ENCODE measurements around the gene CPT1B.
"Not testable (repeated sequence)": the region's sequence is repeated elsewhere in the genome, so short reads cannot be mapped to it uniquely, and the experiment has no call there.

CPT1B gene

GRCh38 chr22:50620593-50621355, 42.5 kb upstream of the CPT1B start:
- no peaks in the 10 kb centered on the region for H3K9me3 ChIP-seq (ENCODE audit: control insufficient read depth, low read length)
- H3K4me1 ChIP-seq (ENCODE audit: control insufficient read depth, insufficient read depth, low read length, poor library complexity, severe bottlenecking), result peaks cover 9% of the 10 kb centered on the region
- H3K27ac ChIP-seq (ENCODE audit: low read depth, low read length, severe bottlenecking), result no peak overlapping the region
- H3K4me3 ChIP-seq (ENCODE audit: extremely low read depth, insufficient read depth, low read length, poor library complexity, severe bottlenecking), result no peak overlapping the region
- H3K36me3 ChIP-seq (ENCODE audit: control insufficient read depth, insufficient read depth, low read length), result peaks cover 7% of the 10 kb centered on the region
- WGBS, 2 experiments (ENCODE audit: insufficient coverage in 2 of 2), result 62 to 75% methylated on average over 15 to 18 of the region's 25 CpGs

DNA sequence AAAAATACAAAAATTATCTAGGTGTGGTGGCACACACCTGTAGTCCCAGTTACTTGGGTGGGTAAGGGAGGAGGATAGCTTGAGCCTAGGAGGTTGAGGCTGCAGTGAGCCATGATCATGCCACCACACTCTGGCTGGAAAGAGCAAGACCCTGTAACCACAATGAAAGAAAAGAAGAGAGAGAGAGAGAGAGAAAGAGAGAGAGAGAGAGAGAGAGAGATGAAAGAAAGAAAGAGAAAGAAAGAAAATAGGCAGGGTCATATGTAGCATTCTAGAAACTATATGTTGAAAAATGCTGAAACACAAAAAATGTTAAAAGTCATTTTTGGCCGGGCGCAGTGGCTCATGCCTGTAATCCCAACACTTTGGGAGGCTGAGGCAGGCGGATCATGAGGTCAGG, 36.1 kb upstream of the CPT1B start:
- H3K36me3 ChIP-seq (ENCODE audit: control insufficient read depth, insufficient read depth, low read length); H3K27ac ChIP-seq (ENCODE audit: low read depth, low read length, severe bottlenecking); H3K4me1 ChIP-seq (ENCODE audit: control insufficient read depth, insufficient read depth, low read length, poor library complexity, severe bottlenecking); H3K4me3 ChIP-seq (ENCODE audit: extremely low read depth, insufficient read depth, low read length, poor library complexity, severe bottlenecking); H3K9me3 ChIP-seq (ENCODE audit: control insufficient read depth, low read length): not testable (repeated sequence)
- WGBS, 2 experiments (ENCODE audit: insufficient coverage in 2 of 2), result 92 to 93% methylated on average over 2 of the region's 3 CpGs

DNA sequence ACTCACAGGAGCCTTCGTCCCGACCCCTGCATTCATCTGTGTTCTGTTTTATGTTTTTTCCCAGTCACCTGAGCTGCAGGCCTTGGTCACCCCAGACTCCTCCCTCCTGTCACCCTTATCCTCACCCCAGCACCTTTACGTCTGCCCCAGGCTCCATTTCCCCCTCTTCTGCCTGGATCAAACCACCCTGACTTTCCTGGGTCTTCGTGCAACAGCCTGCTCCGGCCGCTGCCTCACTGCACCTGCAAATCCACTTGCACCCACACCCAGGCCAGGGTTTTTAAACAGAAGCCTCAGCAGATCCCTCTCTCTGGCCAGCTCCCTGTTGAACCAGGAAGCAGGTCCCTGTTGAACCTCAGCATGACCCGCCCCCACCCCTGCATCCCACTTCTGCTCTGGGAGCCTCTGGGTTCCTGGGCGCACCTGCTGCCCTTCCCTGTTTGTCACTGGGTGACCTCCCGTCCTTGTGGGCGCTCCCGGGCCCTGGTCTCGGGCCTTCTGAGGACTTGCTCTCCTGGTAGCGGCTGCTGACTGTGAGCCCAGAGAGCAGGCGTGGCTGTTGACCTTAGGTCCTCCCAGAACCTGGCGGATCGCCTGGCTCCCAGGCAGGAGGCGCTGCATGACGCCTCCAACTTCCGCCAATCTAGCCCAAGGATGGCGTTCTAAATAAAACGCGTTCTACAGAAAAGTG, 35.2 kb upstream of the CPT1B start:
- Histone ChIP-seq H3K9me3 (ENCODE audit: control insufficient read depth, low read length) (no peaks in the 10 kb centered on the region), H3K4me3 (ENCODE audit: extremely low read depth, insufficient read depth, low read length, poor library complexity, severe bottlenecking) (no peak overlapping the region), H3K4me1 (ENCODE audit: control insufficient read depth, insufficient read depth, low read length, poor library complexity, severe bottlenecking) (no peaks in the 10 kb centered on the region), H3K36me3 (ENCODE audit: control insufficient read depth, insufficient read depth, low read length) (no peaks in the 10 kb centered on the region), H3K27ac (ENCODE audit: low read depth, low read length, severe bottlenecking) (no peak overlapping the region)
- 87 to 94% methylated on average over 14 to 16 of the region's 22 CpGs for WGBS, 2 experiments (ENCODE audit: insufficient coverage in 2 of 2)

- no peaks in the 10 kb centered on the region for H3K36me3 ChIP-seq (ENCODE audit: control insufficient read depth, insufficient read depth, low read length)
- H3K4me1 ChIP-seq (ENCODE audit: control insufficient read depth, insufficient read depth, low read length, poor library complexity, severe bottlenecking), result no peaks in the 10 kb centered on the region
- WGBS, 2 experiments (ENCODE audit: insufficient coverage in 2 of 2), result 48 to 66% methylated on average over 19 to 22 of the region's 31 CpGs
- no peak overlapping the region for H3K27ac ChIP-seq (ENCODE audit: low read depth, low read length, severe bottlenecking)
- no peak overlapping the region for H3K4me3 ChIP-seq (ENCODE audit: extremely low read depth, insufficient read depth, low read length, poor library complexity, severe bottlenecking)
- H3K9me3 ChIP-seq (ENCODE audit: control insufficient read depth, low read length), result no peaks in the 10 kb centered on the region
These were observed 34.4 kb upstream of the CPT1B start for GRCh38 chr22:50612528-50613221.

- 88 to 90% methylated on average over 2 to 4 of the region's 6 CpGs for WGBS, 2 experiments (ENCODE audit: insufficient coverage in 2 of 2)
These were observed 33.9 kb upstream of the CPT1B start for GRCh38 chr22:50612168-50612527.

DNA sequence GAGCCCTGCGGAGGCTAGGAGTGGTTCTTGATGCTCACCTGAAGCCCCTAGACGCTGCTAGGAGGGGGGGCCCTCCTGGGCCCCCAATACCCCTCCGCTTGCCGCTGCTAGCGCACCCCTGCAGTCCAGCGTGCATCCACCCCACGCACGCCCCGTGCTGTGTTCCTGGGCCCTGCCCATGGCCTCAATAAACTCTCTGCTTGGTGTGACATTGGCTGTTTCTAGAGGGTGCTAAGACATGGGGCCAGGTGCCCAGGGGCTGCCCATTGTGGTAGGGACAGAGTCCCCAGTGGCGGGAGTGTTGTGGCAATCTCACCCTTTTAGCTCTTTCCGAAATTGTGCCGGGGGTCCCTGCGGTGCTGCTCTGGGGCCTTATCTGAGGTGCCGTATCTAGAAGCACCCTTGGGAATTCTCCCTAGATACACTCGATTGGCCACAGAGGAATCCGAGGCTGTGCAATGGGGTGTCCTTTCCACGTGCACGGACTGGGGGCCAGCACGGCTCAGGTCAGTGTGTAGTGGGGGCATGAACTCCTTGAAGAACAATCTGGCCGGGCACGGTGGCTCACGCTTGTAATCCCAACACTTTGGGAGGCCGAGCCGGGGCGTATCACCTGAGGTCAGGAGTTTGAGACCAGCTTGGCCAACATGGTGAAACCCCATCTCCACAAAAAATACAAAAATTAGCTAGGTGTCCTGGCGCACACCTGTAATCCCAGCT, 33.3 kb upstream of the CPT1B start:
- WGBS, 2 experiments (ENCODE audit: insufficient coverage in 2 of 2), result 88 to 89% methylated on average over 20 to 23 of the region's 26 CpGs
- H3K4me1 ChIP-seq (ENCODE audit: control insufficient read depth, insufficient read depth, low read length, poor library complexity, severe bottlenecking), result no peaks in the 10 kb centered on the region
- H3K36me3 ChIP-seq (ENCODE audit: control insufficient read depth, insufficient read depth, low read length), result no peaks in the 10 kb centered on the region
- H3K9me3 ChIP-seq (ENCODE audit: control insufficient read depth, low read length), result no peaks in the 10 kb centered on the region
- no peak overlapping the region for H3K27ac ChIP-seq (ENCODE audit: low read depth, low read length, severe bottlenecking)
- H3K4me3 ChIP-seq (ENCODE audit: extremely low read depth, insufficient read depth, low read length, poor library complexity, severe bottlenecking), result no peak overlapping the region

More at GRCh38 chr22:50612168-50612527, 33.9 kb upstream of the CPT1B start:
- Histone ChIP-seq H3K4me1 (ENCODE audit: control insufficient read depth, insufficient read depth, low read length, poor library complexity, severe bottlenecking) (no peaks in the 10 kb centered on the region), H3K27ac (ENCODE audit: low read depth, low read length, severe bottlenecking) (no peak overlapping the region), H3K36me3 (ENCODE audit: control insufficient read depth, insufficient read depth, low read length) (no peaks in the 10 kb centered on the region), H3K9me3 (ENCODE audit: control insufficient read depth, low read length) (no peaks in the 10 kb centered on the region), H3K4me3 (ENCODE audit: extremely low read depth, insufficient read depth, low read length, poor library complexity, severe bottlenecking) (no peak overlapping the region)

DNA sequence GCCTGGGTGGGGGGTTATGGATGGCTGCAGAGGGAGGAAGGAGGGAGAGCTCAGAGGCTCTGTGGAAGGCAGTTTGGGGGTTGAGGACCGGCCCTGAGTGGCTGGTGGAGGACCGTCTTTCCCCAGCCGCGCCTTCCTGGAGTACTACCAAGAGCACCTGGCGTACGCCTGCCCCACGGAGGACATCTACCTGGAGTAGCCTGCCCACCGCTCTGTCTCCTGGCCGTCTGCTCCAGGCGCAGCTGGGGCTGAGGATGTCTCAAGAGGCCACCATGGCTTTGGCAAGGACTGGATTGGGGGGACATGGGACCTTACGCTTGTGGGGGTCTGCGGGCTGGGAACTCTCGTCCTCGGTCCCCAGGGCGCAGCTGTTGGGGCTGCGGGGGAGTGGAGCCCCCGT, 32.4 kb upstream of the CPT1B start:
- 83 to 88% methylated on average over 15 to 16 of the region's 17 CpGs for WGBS, 2 experiments (ENCODE audit: insufficient coverage in 2 of 2)
- Histone ChIP-seq H3K4me3 (ENCODE audit: extremely low read depth, insufficient read depth, low read length, poor library complexity, severe bottlenecking) (no peak overlapping the region), H3K27ac (ENCODE audit: low read depth, low read length, severe bottlenecking) (no peak overlapping the region), H3K9me3 (ENCODE audit: control insufficient read depth, low read length) (no peaks in the 10 kb centered on the region), H3K36me3 (ENCODE audit: control insufficient read depth, insufficient read depth, low read length) (no peaks in the 10 kb centered on the region), H3K4me1 (ENCODE audit: control insufficient read depth, insufficient read depth, low read length, poor library complexity, severe bottlenecking) (no peaks in the 10 kb centered on the region)

DNA sequence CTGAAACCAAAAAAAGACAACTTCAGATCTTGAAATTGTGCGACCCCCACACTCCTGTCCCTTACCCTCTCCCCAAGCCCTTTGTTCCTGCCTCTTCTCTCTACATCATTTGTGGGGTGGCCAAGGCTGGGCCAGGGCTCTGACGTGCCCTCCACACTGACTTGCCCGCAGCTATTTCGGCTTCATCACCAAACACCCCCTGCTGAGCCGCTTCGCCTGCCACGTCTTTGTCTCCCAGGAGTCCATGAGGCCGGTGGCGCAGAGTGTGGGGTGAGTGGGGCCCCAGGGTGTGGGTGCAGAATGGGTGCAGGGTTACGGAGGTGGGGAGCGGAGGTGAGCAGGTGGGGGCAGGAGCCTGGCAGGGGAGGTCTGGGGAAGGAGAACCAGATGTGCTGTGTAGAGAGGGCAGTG, 31.8 kb upstream of the CPT1B start:
- WGBS, 2 experiments (ENCODE audit: insufficient coverage in 2 of 2), result 82 to 85% methylated on average over 5 to 11 of the region's 11 CpGs
- no peak overlapping the region for H3K4me3 ChIP-seq (ENCODE audit: extremely low read depth, insufficient read depth, low read length, poor library complexity, severe bottlenecking)
- H3K4me1 ChIP-seq (ENCODE audit: control insufficient read depth, insufficient read depth, low read length, poor library complexity, severe bottlenecking), result no peaks in the 10 kb centered on the region
- no peaks in the 10 kb centered on the region for H3K9me3 ChIP-seq (ENCODE audit: control insufficient read depth, low read length)
- H3K36me3 ChIP-seq (ENCODE audit: control insufficient read depth, insufficient read depth, low read length), result no peaks in the 10 kb centered on the region
- H3K27ac ChIP-seq (ENCODE audit: low read depth, low read length, severe bottlenecking), result no peak overlapping the region

DNA sequence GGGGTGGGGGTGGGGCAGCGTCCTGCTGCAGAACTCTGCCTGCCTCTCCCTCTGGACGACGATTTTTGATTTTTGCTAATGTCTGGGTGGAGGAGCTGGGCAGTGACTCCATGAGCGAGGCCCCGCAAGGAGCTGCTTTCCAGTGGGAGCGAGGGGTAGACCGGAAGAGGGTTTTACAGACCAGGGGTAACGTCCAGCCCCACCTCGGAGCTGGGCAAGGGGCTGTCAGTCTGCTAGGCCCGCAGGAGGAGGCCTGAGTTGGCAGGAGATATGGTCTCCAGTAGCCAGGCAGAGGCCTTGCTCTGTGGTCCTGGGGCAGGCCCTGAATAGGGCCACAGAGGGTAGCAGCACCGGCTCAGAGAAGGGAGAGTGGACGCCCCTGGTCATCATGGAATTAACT, 31.4 kb upstream of the CPT1B start:
- Histone ChIP-seq H3K36me3 (ENCODE audit: control insufficient read depth, insufficient read depth, low read length) (no peaks in the 10 kb centered on the region), H3K27ac (ENCODE audit: low read depth, low read length, severe bottlenecking) (no peak overlapping the region), H3K4me3 (ENCODE audit: extremely low read depth, insufficient read depth, low read length, poor library complexity, severe bottlenecking) (no peak overlapping the region), H3K9me3 (ENCODE audit: control insufficient read depth, low read length) (no peaks in the 10 kb centered on the region), H3K4me1 (ENCODE audit: control insufficient read depth, insufficient read depth, low read length, poor library complexity, severe bottlenecking) (no peaks in the 10 kb centered on the region)
- WGBS, 2 experiments (ENCODE audit: insufficient coverage in 2 of 2), result 81 to 85% methylated on average over 10 to 12 of the region's 12 CpGs

DNA sequence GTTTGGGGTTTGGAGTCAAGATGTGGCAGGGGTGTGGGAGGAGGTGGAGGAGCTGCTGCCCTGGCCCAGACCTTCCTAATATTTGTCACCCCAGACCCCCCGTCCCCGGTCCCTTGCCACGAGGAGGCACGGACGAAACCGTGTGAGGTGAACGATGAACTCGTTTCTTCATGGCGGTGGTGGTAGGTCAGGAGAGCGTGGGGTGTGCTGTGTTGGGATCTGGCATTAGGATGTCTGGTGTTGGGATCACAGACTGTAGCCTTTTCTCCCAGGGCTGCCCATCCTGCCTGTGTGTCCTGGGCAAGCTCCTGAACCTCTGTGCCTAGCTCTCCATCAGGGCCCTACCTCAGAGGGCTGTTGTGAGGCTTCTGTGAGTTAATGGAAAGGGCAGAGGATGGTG, 30.8 kb upstream of the CPT1B start:
- 100% methylated on average over 2 of the region's 10 CpGs; no CpG with 5 or more reads in 1 of the 2 experiments for WGBS, 2 experiments (ENCODE audit: insufficient coverage in 2 of 2)
- Histone ChIP-seq H3K36me3 (ENCODE audit: control insufficient read depth, insufficient read depth, low read length) (no peaks in the 10 kb centered on the region), H3K9me3 (ENCODE audit: control insufficient read depth, low read length) (no peaks in the 10 kb centered on the region), H3K27ac (ENCODE audit: low read depth, low read length, severe bottlenecking) (no peak overlapping the region), H3K4me3 (ENCODE audit: extremely low read depth, insufficient read depth, low read length, poor library complexity, severe bottlenecking) (no peak overlapping the region), H3K4me1 (ENCODE audit: control insufficient read depth, insufficient read depth, low read length, poor library complexity, severe bottlenecking) (no peaks in the 10 kb centered on the region)
